CD4-positive, alpha-beta memory T cell (primary cell): ENCODE results near the gene MAZ. TPM values are rescaled to one million over a fixed set of nuclear protein-coding genes. Genes with fewer than 3 reads are reported as not detected.

Source experiments
- CTCF ChIA-PET: fragments of 350-600 bp; sonication (Branson Sonifier 250); formaldehyde crosslinking; loops from one replicate; lab custom pipeline; 2021; ENCODE audit warnings: inconsistent platforms; ENCODE audit not compliant: partially characterized antibody; lab: Charles Lee
- POLR2A ChIA-PET: fragments of 350-600 bp; sonication (Branson Sonifier 250); formaldehyde crosslinking; loops from one replicate; lab custom pipeline; 2021; ENCODE audit not compliant: partially characterized antibody; lab: Charles Lee
- DNase-seq, 5 donors: peaks; one replicate each; pipeline versions ENCODE4 v3.0.0 to v3.0.0-alpha.2; 2020 to 2022; ENCODE audit warnings: mixed read lengths in 1 of 5
- H3K27ac ChIP-seq: one replicate; pipeline ENCODE4 v1.7.0; 2013; ENCODE audit warnings: low read depth, low read length
- H3K27me3 ChIP-seq: 2 replicates; pipeline ENCODE4 v1.7.0; 2013; ENCODE audit warnings: mild to moderate bottlenecking, low read length, moderate library complexity; ENCODE audit not compliant: insufficient read depth
- H3K36me3 ChIP-seq: 2 replicates; pipeline ENCODE4 v1.7.0; 2013; ENCODE audit warnings: mild to moderate bottlenecking, low read length, moderate library complexity; ENCODE audit not compliant: insufficient read depth
- H3K4me1 ChIP-seq: 2 replicates; pipeline ENCODE4 v1.7.0; 2013; ENCODE audit warnings: mild to moderate bottlenecking, low read length, moderate library complexity; ENCODE audit not compliant: insufficient read depth
- H3K4me3 ChIP-seq, 2 donors: one replicate each; pipeline ENCODE4 v1.7.0; 2013; ENCODE audit warnings: low read length in 2 of 2, mild to moderate bottlenecking in 1 of 2
- H3K9me3 ChIP-seq, 2 donors: one replicate each; pipeline ENCODE4 v1.7.0; 2013; ENCODE audit warnings: low read length in 2 of 2, control low read depth in 1 of 2; ENCODE audit not compliant: control insufficient read depth in 1 of 2
- H3K27ac Mint-ChIP-seq, 7 donors: one replicate each; pipeline ENCODE4 v1.8.0; 2020 to 2021; ENCODE audit warnings: mixed read lengths in 7 of 7, mild to moderate bottlenecking in 6 of 7, inconsistent platforms in 3 of 7, moderate library complexity in 3 of 7
- H3K27me3 Mint-ChIP-seq, 2 donors: one replicate each; pipeline ENCODE4 v1.8.0; 2020 to 2021; ENCODE audit warnings: mixed read lengths in 2 of 2
- H3K36me3 Mint-ChIP-seq, 2 donors: one replicate each; pipeline ENCODE4 v1.8.0; 2020 to 2021; ENCODE audit warnings: mixed read lengths in 2 of 2, inconsistent platforms in 1 of 2, mild to moderate bottlenecking in 1 of 2
- H3K4me1 Mint-ChIP-seq, 4 donors: one replicate each; pipeline ENCODE4 v1.8.0; 2020 to 2021; ENCODE audit warnings: mixed read lengths in 4 of 4, mild to moderate bottlenecking in 1 of 4
- H3K4me3 Mint-ChIP-seq, 8 donors: one replicate each; pipeline ENCODE4 v1.8.0; 2020 to 2021; ENCODE audit warnings: mixed read lengths in 8 of 8, mild to moderate bottlenecking in 7 of 8, moderate library complexity in 6 of 8, inconsistent platforms in 3 of 8
- H3K9me3 Mint-ChIP-seq, 8 donors: one replicate each; pipeline ENCODE4 v1.8.0; 2020 to 2021; ENCODE audit warnings: mixed read lengths in 8 of 8, mild to moderate bottlenecking in 5 of 8, inconsistent platforms in 3 of 8, moderate library complexity in 1 of 8
- intact Hi-C: fragments of 100-400 bp; cut with micrococcal nuclease; formaldehyde crosslinking; loops from one replicate; pipeline ENCODE4 v1.15.1; 2023
- polyA plus RNA-seq, 2 donors: library from polyadenylated mRNA; unstranded; fragments of 300-500 nt; fragmentation: Illumina TruSeq; gene quantifications; one replicate each; pipeline ENCODE4 v1.2.3, GENCODE V29; 2021
- total RNA-seq, 2 experiments: library from RNA; stranded (reverse); gene quantifications; one replicate each; pipeline ENCODE4 v1.2.3, GENCODE V29; 2021

Gene MAZ
- total and polyA plus RNA-seq, 4 experiments from 2014 or later: 40.3 to 264 (median 164) TPM

DNA sequence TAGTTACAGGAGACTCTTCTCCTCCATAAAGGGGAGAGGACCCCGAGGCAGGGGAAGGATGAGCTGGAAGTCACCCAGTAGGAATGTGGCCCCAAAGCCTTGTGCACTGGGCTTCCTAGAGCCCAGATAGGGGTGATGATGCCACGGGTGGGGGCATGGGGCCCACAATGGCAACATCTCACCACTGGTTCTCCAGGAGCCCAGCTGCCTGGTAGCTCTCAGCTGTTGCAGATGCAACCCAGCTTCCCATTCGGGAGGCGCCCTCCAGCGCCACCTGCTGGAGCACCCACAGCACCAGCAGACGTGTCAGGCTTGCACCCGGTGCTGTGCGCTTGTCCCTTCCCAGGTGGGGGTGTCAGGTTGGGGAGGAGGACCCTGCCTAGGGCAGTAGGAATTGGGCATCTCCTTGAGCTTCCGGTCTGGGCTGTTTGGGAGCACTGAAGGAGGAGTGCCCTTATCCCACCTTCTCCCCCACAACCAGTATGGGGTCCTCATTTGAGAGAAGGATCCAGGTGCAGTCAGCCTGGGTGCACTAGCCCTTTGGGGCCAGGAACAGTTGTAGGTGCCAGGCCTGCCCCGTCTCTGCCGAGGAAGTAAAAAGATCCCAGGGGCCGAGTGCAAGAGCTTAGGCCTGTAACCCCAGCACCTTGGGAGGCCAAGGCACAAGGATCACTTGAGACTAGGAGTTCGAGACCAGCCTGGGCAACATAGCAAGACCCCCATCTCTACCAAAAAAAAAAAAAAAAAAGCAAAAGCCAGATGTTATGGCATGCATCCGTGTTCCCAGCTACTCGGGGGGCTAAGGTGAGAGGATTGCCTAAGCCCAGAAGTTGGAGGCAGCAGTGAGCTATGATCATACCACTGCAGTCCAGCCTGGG, 42.3 kb downstream of the MAZ start:
- H3K36me3 ChIP-seq: peaks cover 37% of the 10 kb centered on the region
- no peaks in the 10 kb centered on the region for H3K27me3 ChIP-seq
- Mint-ChIP-seq H3K27ac (peak overlapping the region; percentile 13 to 89 (median 60)), H3K4me3 (no peak overlapping the region), H3K4me1 (peaks cover 1 to 7% (median 4%) of the 10 kb centered on the region in 4 donors), H3K36me3 (peaks cover 12 to 39% of the 10 kb centered on the region in 2 donors), H3K27me3 (no peaks in the 10 kb centered on the region), H3K9me3 (no peaks in the 10 kb centered on the region)
- CTCF ChIA-PET: interaction anchor here (0.6 to 6.3 kb wide), 50 partner anchors 9 to 207 kb away, joined by 3 to 134 read pairs (median 4); partner anchors contain the start of genes C16orf54, CDIPT, KCTD13 and KIF22
- H3K4me3 ChIP-seq: no peak overlapping the region
- no peak overlapping the region for H3K27ac ChIP-seq
- H3K4me1 ChIP-seq: peaks cover 6% of the 10 kb centered on the region
- POLR2A ChIA-PET: interaction anchor here (0.7 to 5.0 kb wide), 20 partner anchors 9 to 157 kb away, joined by 3 to 69 read pairs (median 9); partner anchors contain the start of genes C16orf54, CDIPT, KIF22 and MAZ
- DNase-seq: peak; percentile 79 to 83 (median 80)
- intact Hi-C loops: loop anchor here (1.0 to 2.0 kb wide), 6 partner anchors 28 to 156 kb away; partner anchors contain the start of genes KIF22, MVP and PAGR1
- H3K9me3 ChIP-seq: no peaks in the 10 kb centered on the region

DNA sequence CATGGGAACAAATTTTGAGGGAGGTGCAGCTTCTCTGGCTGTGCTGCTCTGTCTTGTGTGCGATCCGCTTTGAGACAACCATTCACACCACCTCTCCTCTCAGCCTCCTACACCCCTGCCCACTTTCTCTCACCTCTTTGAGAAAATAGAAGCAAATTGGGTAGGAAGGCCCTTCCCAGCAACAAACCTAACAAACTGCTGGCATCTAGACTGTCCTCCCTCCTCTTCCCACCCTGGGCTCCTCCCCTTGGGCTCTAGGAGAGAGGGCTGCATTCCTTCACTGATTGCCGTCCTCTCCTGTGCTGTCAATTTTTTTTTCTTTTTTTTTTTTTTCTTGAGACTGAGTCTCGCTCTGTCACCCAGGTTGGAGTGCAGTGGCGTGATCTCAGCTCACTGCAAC, 43.2 kb downstream of the MAZ start:
- H3K4me1 Mint-ChIP-seq: peaks cover 1 to 7% (median 4%) of the 10 kb centered on the region in 4 donors
- no peak for DNase-seq
- Histone ChIP-seq H3K9me3 (no peaks in the 10 kb centered on the region), H3K27me3 (no peaks in the 10 kb centered on the region), H3K36me3 (peaks cover 29% of the 10 kb centered on the region), H3K4me1 (peaks cover 6% of the 10 kb centered on the region), H3K27ac (no peak overlapping the region), H3K4me3 (no peak overlapping the region)
- H3K36me3 Mint-ChIP-seq: peaks cover 12 to 33% of the 10 kb centered on the region in 2 donors
- peak overlapping the region in 1 of 7 donors; percentile 48 for H3K27ac Mint-ChIP-seq
- no peaks in the 10 kb centered on the region for H3K27me3 Mint-ChIP-seq
- no peaks in the 10 kb centered on the region for H3K9me3 Mint-ChIP-seq
- intact Hi-C loops: loop anchor here (2.0 kb wide), 1 partner anchor 157 kb away; no protein-coding TSS in a partner anchor
- CTCF ChIA-PET: interaction anchor here (0.7 to 6.3 kb wide), 24 partner anchors 8 to 208 kb away, joined by 3 to 134 read pairs (median 10); partner anchors contain the start of genes CDIPT, KIF22, MAZ and MVP
- POLR2A ChIA-PET: interaction anchor here (1.3 to 5.0 kb wide), 8 partner anchors 9 to 149 kb away, joined by 4 to 69 read pairs (median 32); partner anchors contain the start of genes MAZ, MVP and PAGR1
- no peak overlapping the region for H3K4me3 Mint-ChIP-seq

DNA sequence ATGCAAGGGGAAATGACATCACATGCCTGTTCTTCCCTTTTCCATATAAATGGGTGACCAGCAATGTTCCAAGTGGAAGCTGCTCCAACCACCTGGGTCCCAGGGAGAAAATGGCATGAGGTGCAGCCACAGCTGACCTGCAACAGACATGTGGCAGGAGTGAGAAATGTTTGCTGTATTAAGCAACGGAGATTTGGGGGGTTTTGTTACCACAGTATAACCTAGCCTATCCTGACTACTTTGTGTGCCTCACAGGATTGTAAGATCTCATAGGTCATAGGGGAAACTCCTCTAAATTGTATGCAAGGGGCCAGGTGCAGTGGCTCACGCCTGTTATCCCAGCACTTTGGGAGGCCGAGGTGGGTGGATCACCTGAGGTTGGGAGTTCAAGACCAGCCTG, 44.7 kb downstream of the MAZ start:
- H3K27me3 ChIP-seq: no peaks in the 10 kb centered on the region
- H3K27ac Mint-ChIP-seq: peak overlapping the region in 2 of 7 donors; percentile 30 to 37
- peaks cover 1 to 7% (median 4%) of the 10 kb centered on the region in 4 donors for H3K4me1 Mint-ChIP-seq
- H3K36me3 ChIP-seq: peaks cover 17% of the 10 kb centered on the region
- POLR2A ChIA-PET: interaction anchor here (0.6 to 5.0 kb wide), 2 partner anchors 44 to 57 kb away, joined by 3 to 69 read pairs; partner anchors contain the start of gene MAZ
- no peak overlapping the region for H3K4me3 Mint-ChIP-seq
- H3K27ac ChIP-seq: no peak overlapping the region
- H3K4me1 ChIP-seq: peaks cover 6% of the 10 kb centered on the region
- no peaks in the 10 kb centered on the region for H3K9me3 Mint-ChIP-seq
- no peaks in the 10 kb centered on the region for H3K9me3 ChIP-seq
- H3K27me3 Mint-ChIP-seq: no peaks in the 10 kb centered on the region
- no peak overlapping the region for H3K4me3 ChIP-seq
- no peak for DNase-seq
- intact Hi-C loops: no loop called here
- CTCF ChIA-PET: interaction anchor here (0.6 to 6.3 kb wide), 4 partner anchors 32 to 974 kb away, joined by 3 to 129 read pairs (median 44); partner anchors contain the start of genes MAZ, MVP and PAGR1
- peaks cover 3 to 20% of the 10 kb centered on the region in 2 donors for H3K36me3 Mint-ChIP-seq

DNA sequence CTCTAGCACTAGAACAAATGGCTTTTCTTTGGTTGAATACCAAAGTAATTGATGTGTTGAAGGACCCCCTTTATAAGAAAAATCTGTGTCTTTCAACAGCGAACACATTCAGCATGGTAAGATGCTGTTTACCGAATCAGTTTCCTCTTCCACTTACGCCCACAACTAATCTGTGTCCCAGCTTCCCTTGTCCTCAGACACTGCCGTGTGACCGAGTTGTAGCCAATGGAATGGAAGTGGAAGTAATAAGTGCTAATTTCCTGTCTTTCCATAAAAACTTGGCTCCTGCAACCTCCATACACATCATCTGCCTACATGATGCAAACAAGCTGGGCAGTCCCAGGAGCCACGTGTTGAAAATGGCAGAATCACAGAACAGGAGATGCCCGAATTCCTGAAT, 46.3 kb downstream of the MAZ start:
- Mint-ChIP-seq H3K9me3 (no peaks in the 10 kb centered on the region), H3K27ac (no peak overlapping the region), H3K4me1 (peaks cover 0 to 7% (median 2%) of the 10 kb centered on the region in 4 donors), H3K36me3 (peaks cover 0 to 14% of the 10 kb centered on the region in 2 donors), H3K4me3 (no peak overlapping the region), H3K27me3 (no peaks in the 10 kb centered on the region)
- ChIA-PET POLR2A (interaction anchor here (1.3 kb wide), 1 partner anchor 36 kb away, joined by 3 read pairs; no protein-coding TSS in a partner anchor), CTCF (interaction anchor here (1.3 to 1.7 kb wide), 3 partner anchors 45 to 153 kb away, joined by 4 to 9 read pairs (median 4); partner anchors contain the start of gene TAOK2)
- H3K4me1 ChIP-seq: peaks cover 6% of the 10 kb centered on the region
- no peak overlapping the region for H3K27ac ChIP-seq
- intact Hi-C loops: no loop called here
- no peak overlapping the region for H3K4me3 ChIP-seq
- DNase-seq: no peak
- no peaks in the 10 kb centered on the region for H3K27me3 ChIP-seq
- H3K9me3 ChIP-seq: no peaks in the 10 kb centered on the region
- H3K36me3 ChIP-seq: peaks cover 1% of the 10 kb centered on the region

DNA sequence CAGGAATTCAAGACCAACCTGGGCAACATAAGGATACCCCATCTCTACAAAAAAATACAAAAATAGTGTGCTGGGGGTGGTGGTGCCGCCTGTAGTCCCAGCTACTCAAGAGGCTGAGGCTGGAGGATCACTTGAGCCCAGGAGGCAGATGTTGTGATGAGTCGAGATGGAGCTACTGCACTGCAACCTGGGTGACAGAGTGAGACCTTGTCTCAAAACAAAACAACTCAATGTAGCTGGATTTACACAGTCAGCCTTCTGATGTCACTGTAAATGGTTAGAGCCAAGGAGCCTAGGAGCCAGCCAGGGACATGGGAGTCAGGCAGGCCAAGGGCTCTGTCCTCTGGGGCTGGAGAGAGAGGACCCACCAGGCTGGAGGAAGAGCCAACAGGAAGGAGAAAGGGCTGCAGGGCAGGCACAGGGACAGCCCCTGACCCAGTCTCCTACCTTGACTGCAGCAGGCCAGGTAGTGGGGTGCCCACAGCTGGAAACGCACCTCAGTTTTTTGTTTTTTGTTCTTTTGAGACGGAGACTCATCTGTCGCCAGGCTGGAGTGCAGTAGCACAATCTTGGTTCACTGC, 48.3 kb downstream of the MAZ start:
- ChIA-PET CTCF (no interaction called here), POLR2A (interaction anchor here (1.2 kb wide), 1 partner anchor 39 kb away, joined by 4 read pairs; the partner anchor contains the start of gene PAGR1)
- H3K4me3 ChIP-seq: no peak overlapping the region
- intact Hi-C loops: no loop called here
- Mint-ChIP-seq H3K36me3 (peaks cover 8 to 15% of the 10 kb centered on the region in 2 donors), H3K27me3 (no peaks in the 10 kb centered on the region), H3K4me1 (peaks cover 0 to 2% (median 0%) of the 10 kb centered on the region in 4 donors), H3K27ac (peak overlapping the region in 2 of 7 donors; percentile 30 to 55), H3K4me3 (no peak overlapping the region), H3K9me3 (no peaks in the 10 kb centered on the region)
- no peak overlapping the region for H3K27ac ChIP-seq
- no peaks in the 10 kb centered on the region for H3K27me3 ChIP-seq
- DNase-seq: no peak
- no peaks in the 10 kb centered on the region for H3K9me3 ChIP-seq
- H3K36me3 ChIP-seq: peaks cover 16% of the 10 kb centered on the region
- no peaks in the 10 kb centered on the region for H3K4me1 ChIP-seq

DNA sequence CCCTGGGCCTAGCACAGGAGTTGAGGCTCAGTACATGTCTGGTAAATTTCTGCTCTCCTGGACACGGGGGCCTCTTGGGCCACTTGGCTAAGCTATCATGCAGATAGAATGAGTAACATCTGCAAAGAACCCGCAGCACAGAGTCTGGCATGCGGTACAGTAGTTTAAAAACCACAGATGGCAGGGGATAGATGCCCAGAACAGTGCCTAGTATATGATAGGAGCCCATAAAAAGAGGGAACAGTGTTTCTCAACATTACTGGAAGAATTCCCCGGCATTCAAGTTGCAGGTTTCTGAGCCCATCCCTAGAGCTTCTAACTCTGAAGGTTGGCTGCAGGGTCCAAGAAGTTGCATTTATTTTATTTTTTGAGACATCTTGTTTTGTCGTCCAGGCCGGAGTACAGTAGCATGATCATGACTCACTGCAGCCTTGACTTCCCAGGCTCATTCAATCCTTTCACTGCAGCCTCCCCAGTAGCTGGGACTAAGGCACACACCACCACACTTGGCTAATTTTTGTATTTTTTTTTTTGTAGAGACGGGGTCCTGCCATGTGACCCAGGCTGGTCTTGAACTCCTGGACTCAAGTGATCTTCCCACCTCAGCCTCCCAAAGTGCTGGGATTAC, 50.9 kb downstream of the MAZ start:
- no peaks in the 10 kb centered on the region for H3K9me3 ChIP-seq
- ChIA-PET POLR2A (interaction anchor here (0.7 to 1.7 kb wide), 10 partner anchors 9 to 157 kb away, joined by 3 to 6 read pairs (median 4); partner anchors contain the start of genes MVP and PAGR1), CTCF (interaction anchor here (2.9 kb wide), 1 partner anchor 9 kb away, joined by 18 read pairs; no protein-coding TSS in a partner anchor)
- Mint-ChIP-seq H3K27ac (no peak overlapping the region), H3K9me3 (peaks cover 0 to 2% (median 0%) of the 10 kb centered on the region in 8 donors), H3K36me3 (peaks cover 17 to 30% of the 10 kb centered on the region in 2 donors), H3K4me3 (no peak overlapping the region), H3K4me1 (peaks cover 3 to 22% (median 12%) of the 10 kb centered on the region in 4 donors), H3K27me3 (no peaks in the 10 kb centered on the region)
- H3K4me1 ChIP-seq: peaks cover 15% of the 10 kb centered on the region
- no peak overlapping the region for H3K27ac ChIP-seq
- no peak for DNase-seq
- H3K27me3 ChIP-seq: no peaks in the 10 kb centered on the region
- H3K4me3 ChIP-seq: no peak overlapping the region
- intact Hi-C loops: no loop called here
- peaks cover 16% of the 10 kb centered on the region for H3K36me3 ChIP-seq
